NCI-H1930 (cell line): ENCODE measurements around the gene COL11A2.
A peak's percentile ranks its signal among the peaks of the same experiment; 100 is the strongest.

Source experiments
- DNase-seq, 2 experiments: peaks; one replicate each; lab custom pipeline; 2025; lab: John Stamatoyannopoulos, UW

Gene COL11A2

GRCh38 chr6:33206027-33206863 is 14.0 kb upstream of the COL11A2 start:
- no peak for DNase-seq

- DNase-seq: no peak
These were observed 13.1 kb upstream of the COL11A2 start for GRCh38 chr6:33205191-33206026.

- DNase-seq: peak; percentile 62 to 85
These were observed 12.3 kb upstream of the COL11A2 start, which contains the start of gene HSD17B8 for GRCh38 chr6:33204415-33205190. HSD17B8 (plus strand) TSS chr6:33204655; CDS start chr6:33204669, 14 bp downstream.

- DNase-seq: no peak
These were observed 11.8 kb upstream of the COL11A2 start for GRCh38 chr6:33204165-33204414.

- no peak for DNase-seq
These were observed 11.3 kb upstream of the COL11A2 start for GRCh38 chr6:33203443-33204164.

- DNase-seq: no peak
These were observed 10.5 kb upstream of the COL11A2 start for GRCh38 chr6:33202799-33203198.

GRCh38 chr6:33201935-33202334 is 9.7 kb upstream of the COL11A2 start:
- no peak for DNase-seq

GRCh38 chr6:33201147-33201545 is 8.9 kb upstream of the COL11A2 start:
- no peak for DNase-seq

- peak; percentile 98 to 99 for DNase-seq
These were observed 8.2 kb upstream of the COL11A2 start, which contains the start of the genes RXRB and SLC39A7 for GRCh38 chr6:33200219-33201146. RXRB (minus strand) TSS chr6:33200665; CDS start chr6:33200476, 189 bp downstream. SLC39A7 (plus strand) TSS chr6:33200867; CDS start chr6:33201246, 379 bp downstream.

- peak in 1 of 2 experiments; percentile 76 for DNase-seq
These were observed 7.5 kb upstream of the COL11A2 start for GRCh38 chr6:33199687-33200218.

- no peak for DNase-seq
These were observed 6.7 kb upstream of the COL11A2 start for GRCh38 chr6:33198853-33199436.

- no peak for DNase-seq
These were observed 6.0 kb upstream of the COL11A2 start for GRCh38 chr6:33198159-33198852.

- DNase-seq: peak; percentile 20 to 45
These were observed 5.3 kb upstream of the COL11A2 start for GRCh38 chr6:33197431-33198048.

GRCh38 chr6:33195304-33196165 is 3.3 kb upstream of the COL11A2 start:
- no peak for DNase-seq

GRCh38 chr6:33194431-33194979 is 2.2 kb upstream of the COL11A2 start:
- no peak for DNase-seq

- no peak for DNase-seq
These were observed 1.4 kb upstream of the COL11A2 start for GRCh38 chr6:33193619-33194018.
